Stimulated activated CD8-positive, alpha-beta memory T cell treated with anti-CD3 and anti-CD28 coated beads, Interleukin-15, amount 100 ng/mL, for 1 hour (primary cell): Measurements from ENCODE around the gene FRMD4A.

Source experiments
- DNase-seq: peaks from one replicate; pipeline ENCODE4 v3.0.0-alpha.2; 2020; ENCODE audit warnings: low read depth

FRMD4A gene

GRCh38 chr10:13669901-13670300 is 660.8 kb downstream of the FRMD4A start:
- DNase-seq: no peak

GRCh38 chr10:13669182-13669855 is 661.4 kb downstream of the FRMD4A start:
- DNase-seq: no peak

GRCh38 chr10:13668126-13668525 is 662.6 kb downstream of the FRMD4A start:
- DNase-seq: no peak

GRCh38 chr10:13665516-13666262 is 665.0 kb downstream of the FRMD4A start:
- no peak for DNase-seq

GRCh38 chr10:13661256-13661655 is 669.5 kb downstream of the FRMD4A start:
- DNase-seq: no peak

- DNase-seq: no peak
Measured at GRCh38 chr10:13660551-13660920, 670.2 kb downstream of the FRMD4A start.

GRCh38 chr10:13659887-13660550 is 670.7 kb downstream of the FRMD4A start:
- peak; percentile 37 for DNase-seq

GRCh38 chr10:13658871-13659685 is 671.6 kb downstream of the FRMD4A start:
- DNase-seq: no peak

- no peak for DNase-seq
Measured at GRCh38 chr10:13658264-13658663, 672.5 kb downstream of the FRMD4A start.

- no peak for DNase-seq
Measured at GRCh38 chr10:13657101-13657680, 673.5 kb downstream of the FRMD4A start.

- no peak for DNase-seq
Measured at GRCh38 chr10:13656337-13657100, 674.2 kb downstream of the FRMD4A start.

- DNase-seq: no peak
Measured at GRCh38 chr10:13654846-13655245, 675.9 kb downstream of the FRMD4A start.

GRCh38 chr10:13654118-13654830 is 676.5 kb downstream of the FRMD4A start:
- no peak for DNase-seq

- no peak for DNase-seq
Measured at GRCh38 chr10:13652860-13653259, 677.9 kb downstream of the FRMD4A start.

GRCh38 chr10:13651969-13652720 is 678.6 kb downstream of the FRMD4A start:
- DNase-seq: no peak

GRCh38 chr10:13650961-13651360 is 679.8 kb downstream of the FRMD4A start:
- no peak for DNase-seq

GRCh38 chr10:13649844-13650520 is 680.7 kb downstream of the FRMD4A start:
- no peak for DNase-seq

- DNase-seq: no peak
Measured at GRCh38 chr10:13648425-13648824, 682.3 kb downstream of the FRMD4A start.

- DNase-seq: no peak
Measured at GRCh38 chr10:13644866-13645265, 685.9 kb downstream of the FRMD4A start.
